ENCODE results near the gene EXOC6B. TPM values are rescaled to one million over a fixed set of nuclear protein-coding genes. Genes with fewer than 3 reads are reported as not detected.

EXOC6B gene
- total and polyA plus RNA-seq, 2 of the 8 experiments (the other 6 are each of a cell fraction or from before 2014, with no cell fraction given): 13.5 to 33.0 TPM

DNA sequence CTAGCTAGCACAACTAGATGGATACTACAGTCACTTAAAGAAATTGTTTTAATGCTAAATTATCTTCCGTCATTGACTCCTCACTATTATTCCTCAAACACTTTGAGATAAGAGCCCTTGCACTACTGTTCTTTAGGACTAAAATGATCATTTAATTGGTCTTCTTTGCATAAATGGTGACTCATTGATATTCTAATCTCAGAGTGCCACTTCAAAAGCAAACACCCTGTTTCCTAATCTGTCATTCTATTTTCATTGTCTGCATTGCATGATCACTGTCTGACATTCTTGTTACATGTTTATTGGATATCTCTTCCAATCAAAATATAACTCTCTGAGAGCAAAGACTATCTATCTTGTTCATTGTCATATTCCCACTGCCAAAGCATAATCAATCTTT lies 313.9 kb downstream of the EXOC6B start (continued):
- TF ChIP-seq RBBP5 (IDR thresholded peaks at IDR 0.05; ENCODE audit: borderline replicate concordance, low read depth, low read length) (no peak), RFX5 (IDR thresholded peaks at IDR 0.05; ENCODE audit: borderline replicate concordance, low read depth, low read length) (no peak), NRF1 (IDR thresholded peaks at IDR 0.05; ENCODE audit: low read depth, low read length) (no peak), SRF (IDR thresholded peaks at IDR 0.05; ENCODE audit: low read depth, low read length) (no peak), SP1 (IDR thresholded peaks at IDR 0.05; ENCODE audit: low read depth, low read length) (no peak), JUND (IDR thresholded peaks at IDR 0.05; ENCODE audit: low read length) (no peak), KDM5A (IDR thresholded peaks at IDR 0.05; ENCODE audit: low read length) (no peak), BRCA1 (IDR thresholded peaks at IDR 0.05; ENCODE audit: low read depth, low read length) (no peak), POLR2A (IDR thresholded peaks at IDR 0.05; ENCODE audit: control extremely low read depth in 1 of 2, low read depth in 2 of 2, low read length in 2 of 2) (no peak)
